ENCODE measurements around the gene LIN54. TPM values are rescaled to one million over a fixed set of nuclear protein-coding genes. Genes with fewer than 3 reads are reported as not detected.

The LIN54 gene
- total and polyA plus RNA-seq, 9 of the 15 experiments (the other 6 are each of a cell fraction or from before 2014, with no cell fraction given), result 2.2 to 22.5 (median 15.8) TPM

DNA sequence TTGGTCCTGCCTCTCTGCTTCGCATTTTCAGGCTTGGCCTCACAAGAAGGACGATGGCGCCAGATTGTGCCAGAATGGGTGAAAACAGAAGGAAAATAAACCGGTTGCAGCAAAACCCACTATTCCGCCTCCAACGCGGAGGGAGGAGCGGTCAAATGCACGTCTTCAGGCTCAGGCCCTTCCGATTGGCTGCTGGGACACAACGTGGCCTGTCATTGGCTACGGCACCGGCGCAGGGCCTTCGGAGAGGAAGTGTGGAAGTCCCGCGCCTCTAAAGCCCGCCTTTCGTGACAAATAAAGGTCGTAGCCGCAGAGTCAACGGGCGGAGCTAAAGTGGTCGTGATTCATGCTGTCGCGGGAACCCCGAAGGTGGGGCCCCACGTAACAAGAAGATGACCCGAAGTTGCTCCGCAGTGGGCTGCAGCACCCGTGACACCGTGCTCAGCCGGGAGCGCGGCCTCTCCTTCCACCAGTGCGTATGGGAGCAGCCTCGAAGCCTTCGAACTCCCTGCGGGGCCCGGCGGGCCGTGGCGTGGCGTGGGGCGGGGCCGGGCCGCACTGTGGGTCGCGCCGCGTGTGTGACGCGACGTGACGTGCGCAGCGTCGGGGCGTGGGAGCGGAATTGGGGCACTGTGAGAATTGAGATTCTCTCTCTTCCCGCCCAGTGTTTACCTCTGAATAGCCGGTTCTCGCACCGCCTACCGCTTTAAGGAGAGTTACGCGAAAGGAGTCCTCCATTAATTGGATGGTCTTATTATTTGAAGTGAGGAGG, 110.0 kb downstream of the LIN54 start, which contains the start of gene THAP9 (continued):
- TF ChIP-seq ZNF445 (CRISPR knock-in tag; IDR thresholded peaks at IDR 0.05; ENCODE audit: low read depth), result no peak
- TF ChIP-seq CREBBP (IDR thresholded peaks at IDR 0.05; ENCODE audit: low read depth, low read length), result no peak
- no peak for TF ChIP-seq PREB (CRISPR knock-in tag; IDR thresholded peaks at IDR 0.05)
- TF ChIP-seq, protein P1, sequence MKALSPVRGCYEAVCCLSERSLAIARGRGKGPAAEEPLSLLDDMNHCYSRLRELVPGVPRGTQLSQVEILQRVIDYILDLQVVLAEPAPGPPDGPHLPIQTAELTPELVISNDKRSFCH (CRISPR knock-in tag; IDR thresholded peaks at IDR 0.05), result no peak
- TF ChIP-seq, protein P1 (tag; IDR thresholded peaks at IDR 0.05), result peak; percentile 90
- TF ChIP-seq NFE2L1 (tag; IDR thresholded peaks at IDR 0.05; ENCODE audit: borderline replicate concordance, low read depth), result no peak
- no peak for TF ChIP-seq ZNF76 (CRISPR knock-in tag; IDR thresholded peaks at IDR 0.05; ENCODE audit: borderline replicate concordance)
- no peak for TF ChIP-seq ZFP30 (CRISPR knock-in tag; IDR thresholded peaks at IDR 0.05; ENCODE audit: borderline replicate concordance)
- no peak for TF ChIP-seq ETV1 (tag; conservative IDR thresholded peaks at IDR 0.05; ENCODE audit: low read depth)
- no peak for TF ChIP-seq TAF15 (IDR thresholded peaks at IDR 0.05; ENCODE audit: low read depth, low read length)
- peak; percentile 13; the same call in 1 of the 2 replicates for TF ChIP-seq PHF21A (IDR thresholded peaks at IDR 0.05; ENCODE audit: borderline replicate concordance, low read depth)
- no peak; the same call in 1 of the 2 replicates for TF ChIP-seq DNMT1 (IDR thresholded peaks at IDR 0.05)
- 0 out of 2 replicates have a peak, but pooled peaks have one; percentile 10 for TF ChIP-seq MIER1 (IDR thresholded peaks at IDR 0.05; ENCODE audit: low read depth)
- peak; percentile 35; the same call in 1 of the 2 replicates for TF ChIP-seq RREB1 (CRISPR knock-in tag; IDR thresholded peaks at IDR 0.05)
- TF ChIP-seq ZNF263 (CRISPR knock-in tag; IDR thresholded peaks at IDR 0.05; ENCODE audit: borderline replicate concordance), result peak; percentile 66; the same call in 1 of the 2 replicates
- TF ChIP-seq HSF4 (CRISPR knock-in tag; IDR thresholded peaks at IDR 0.05; ENCODE audit: borderline replicate concordance), result no peak
- TF ChIP-seq HDAC8 (tag; IDR thresholded peaks at IDR 0.05), result peak; percentile 80; the same call in 1 of the 2 replicates
- TF ChIP-seq, protein P2, sequence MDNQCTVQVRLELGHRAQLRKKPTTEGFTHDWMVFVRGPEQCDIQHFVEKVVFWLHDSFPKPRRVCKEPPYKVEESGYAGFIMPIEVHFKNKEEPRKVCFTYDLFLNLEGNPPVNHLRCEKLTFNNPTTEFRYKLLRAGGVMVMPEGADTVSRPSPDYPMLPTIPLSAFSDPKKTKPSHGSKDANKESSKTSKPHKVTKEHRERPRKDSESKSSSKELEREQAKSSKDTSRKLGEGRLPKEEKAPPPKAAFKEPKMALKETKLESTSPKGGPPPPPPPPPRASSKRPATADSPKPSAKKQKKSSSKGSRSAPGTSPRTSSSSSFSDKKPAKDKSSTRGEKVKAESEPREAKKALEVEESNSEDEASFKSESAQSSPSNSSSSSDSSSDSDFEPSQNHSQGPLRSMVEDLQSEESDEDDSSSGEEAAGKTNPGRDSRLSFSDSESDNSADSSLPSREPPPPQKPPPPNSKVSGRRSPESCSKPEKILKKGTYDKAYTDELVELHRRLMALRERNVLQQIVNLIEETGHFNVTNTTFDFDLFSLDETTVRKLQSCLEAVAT (IDR thresholded peaks at IDR 0.05), result 0 out of 4 replicates have a peak, but pooled peaks of 1 of the 2 experiments have one; percentile 27
